ENCODE data around the gene BBOX1.

DNA sequence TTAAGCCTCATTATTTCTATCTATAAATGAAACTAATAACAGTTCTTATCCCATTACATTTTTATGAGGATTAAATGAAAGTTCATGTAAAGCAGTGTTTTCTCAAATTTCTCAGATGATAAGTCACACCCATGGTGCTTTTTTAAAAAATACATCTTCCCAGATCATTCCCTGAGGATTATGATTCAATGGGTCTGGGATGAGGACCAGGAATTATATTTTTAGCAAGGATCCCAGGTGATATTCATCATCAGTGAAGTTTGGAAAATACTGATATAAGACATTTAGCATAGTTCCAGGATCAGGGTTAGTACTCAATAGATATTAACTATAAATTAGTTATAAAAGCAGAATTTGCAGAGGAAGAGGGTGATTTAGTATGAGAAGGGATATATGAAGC, 89.1 kb downstream of the BBOX1 start:
- TF ChIP-seq CTCF (IDR thresholded peaks at IDR 0.05), result no peak
- TF ChIP-seq EZH2phosphoT487 (IDR thresholded peaks at IDR 0.05), result no peak

All from neural progenitor cell (in vitro differentiated cells).